WTC11 (cell line): ENCODE results near the gene LYSMD3. TPM values are rescaled to one million over a fixed set of nuclear protein-coding genes. Genes with fewer than 3 reads are reported as not detected.

Experiments
- ATAC-seq: fragments of 200-7000 bp; cut with Tn5 transposase; 2 replicates; pipeline ENCODE4 v1.10.0; 2021; ENCODE audit warnings: mild to moderate bottlenecking, moderate library complexity
- CTCF ChIA-PET: fragments of 300-600 bp; sonication (Branson Sonifier 250); formaldehyde crosslinking; loops from one replicate; lab custom pipeline; 2021; ENCODE audit warnings: antibody characterized with exemption; lab: Charles Lee
- POLR2A ChIA-PET: fragments of 350-600 bp; sonication (Branson Sonifier 250); formaldehyde crosslinking; loops from one replicate; lab custom pipeline; 2021; ENCODE audit warnings: antibody characterized with exemption; lab: Charles Lee
- DNase-seq: peaks from one replicate; pipeline ENCODE4 v3.0.0; 2021; ENCODE audit warnings: low spot score
- H3K27ac Mint-ChIP-seq: 2 replicates; pipeline ENCODE4 v1.8.0; 2021; ENCODE audit warnings: mixed read lengths
- H3K27me3 Mint-ChIP-seq: 2 replicates; pipeline ENCODE4 v1.8.0; 2021; ENCODE audit warnings: low read depth, mild to moderate bottlenecking, moderate library complexity, mixed read lengths
- H3K36me3 Mint-ChIP-seq: 2 replicates; pipeline ENCODE4 v1.8.0; 2021; ENCODE audit warnings: mixed read lengths
- H3K4me1 Mint-ChIP-seq: 2 replicates; pipeline ENCODE4 v1.8.0; 2022; ENCODE audit warnings: mixed read lengths
- H3K4me3 Mint-ChIP-seq: 2 replicates; pipeline ENCODE4 v1.8.0; 2021; ENCODE audit warnings: mild to moderate bottlenecking, moderate library complexity, mixed read lengths
- H3K9me3 Mint-ChIP-seq: 2 replicates; pipeline ENCODE4 v1.8.0; 2021; ENCODE audit warnings: mixed read lengths
- CTCF ChIP-seq: fragments of 200-600 bp; IDR thresholded peaks from 2 replicates; pipeline ENCODE4 v1.8.0; 2022; ENCODE audit warnings: antibody characterized with exemption
- E2F1 ChIP-seq: sonication (generic); formaldehyde crosslinking; IDR thresholded peaks from 2 replicates; pipeline ENCODE4 v1.8.0; 2022; ENCODE audit warnings: mild to moderate bottlenecking, missing genetic modification reagents
- EMX1 ChIP-seq: fragments of 250-450 bp; sonication (Bioruptor Pico); IDR thresholded peaks from 2 replicates; pipeline ENCODE4 v1.8.0; 2021; ENCODE audit warnings: mild to moderate bottlenecking
- FOXJ3 ChIP-seq: sonication (generic); formaldehyde crosslinking; IDR thresholded peaks from 2 replicates; pipeline ENCODE4 v1.9.0; 2021; ENCODE audit warnings: missing genetic modification reagents, mild to moderate bottlenecking, borderline replicate concordance
- HMGA2 ChIP-seq: fragments of 250-450 bp; sonication (Bioruptor Pico); IDR thresholded peaks from 2 replicates; pipeline ENCODE4 v1.4.0; 2021; ENCODE audit warnings: mild to moderate bottlenecking, moderate library complexity
- KAT7 ChIP-seq: sonication (generic); formaldehyde crosslinking; IDR thresholded peaks from 2 replicates; pipeline ENCODE4 v1.8.1; 2023; ENCODE audit warnings: missing genetic modification reagents, mild to moderate bottlenecking, borderline replicate concordance
- MAX ChIP-seq: sonication (generic); formaldehyde crosslinking; IDR thresholded peaks from 2 replicates; pipeline ENCODE4 v1.8.0; 2022; ENCODE audit warnings: mild to moderate bottlenecking, missing genetic modification reagents
- NR2C2 ChIP-seq: sonication (generic); formaldehyde crosslinking; IDR thresholded peaks from 2 replicates; pipeline ENCODE4 v1.8.0; 2022; ENCODE audit warnings: mild to moderate bottlenecking, missing genetic modification reagents
- SP1 ChIP-seq: sonication (generic); formaldehyde crosslinking; conservative IDR thresholded peaks from 2 replicates; pipeline ENCODE4 v1.8.1; 2022; ENCODE audit warnings: missing genetic modification reagents
- TCF7 ChIP-seq: sonication (generic); formaldehyde crosslinking; IDR thresholded peaks from 2 replicates; pipeline ENCODE4 v1.8.0; 2022; ENCODE audit warnings: mild to moderate bottlenecking, low read depth, missing genetic modification reagents, moderate library complexity
- TEAD1 ChIP-seq: sonication (generic); formaldehyde crosslinking; IDR thresholded peaks from 2 replicates; pipeline ENCODE4 v1.8.0; 2022; ENCODE audit warnings: mild to moderate bottlenecking, missing genetic modification reagents
- TP53 ChIP-seq: sonication (generic); formaldehyde crosslinking; IDR thresholded peaks from 2 replicates; pipeline ENCODE4 v1.8.1; 2023; ENCODE audit warnings: mild to moderate bottlenecking, missing genetic modification reagents
- ZNF281 ChIP-seq: sonication (generic); formaldehyde crosslinking; IDR thresholded peaks from 2 replicates; pipeline ENCODE4 v1.8.0; 2023; ENCODE audit warnings: mild to moderate bottlenecking, missing genetic modification reagents
- ZNF423 ChIP-seq: fragments of 250-450 bp; sonication (Bioruptor Pico); IDR thresholded peaks from 2 replicates; pipeline ENCODE4 v2.1.2; 2022; ENCODE audit warnings: mild to moderate bottlenecking, moderate library complexity
- total RNA-seq: library from RNA; stranded (reverse); gene quantifications from 3 replicates; pipeline ENCODE4 v1.2.3, GENCODE V29; 2021
- TF ChIP-seq, protein P1 (sequence below): fragments of 250-450 bp; sonication (Bioruptor Pico); IDR thresholded peaks from 2 replicates; pipeline ENCODE4 v1.8.0; 2021; ENCODE audit warnings: mild to moderate bottlenecking
- TF ChIP-seq, protein P2 (sequence below): sonication (generic); formaldehyde crosslinking; IDR thresholded peaks from 2 replicates; pipeline ENCODE4 v1.8.0; 2022; ENCODE audit warnings: mild to moderate bottlenecking, missing genetic modification reagents
- TF ChIP-seq, protein P3 (sequence below): sonication (generic); formaldehyde crosslinking; IDR thresholded peaks from 2 replicates; pipeline ENCODE4 v1.8.0; 2022; ENCODE audit warnings: mild to moderate bottlenecking, missing genetic modification reagents
- TF ChIP-seq, protein P4 (sequence below): fragments of 250-450 bp; sonication (Bioruptor Pico); conservative IDR thresholded peaks from 2 replicates; pipeline ENCODE4 v1.9.0; 2021; ENCODE audit warnings: mild to moderate bottlenecking

LYSMD3 gene
- total RNA-seq, 1 experiment from 2014 or later: 15.8 TPM

- TF ChIP-seq, protein P1, sequence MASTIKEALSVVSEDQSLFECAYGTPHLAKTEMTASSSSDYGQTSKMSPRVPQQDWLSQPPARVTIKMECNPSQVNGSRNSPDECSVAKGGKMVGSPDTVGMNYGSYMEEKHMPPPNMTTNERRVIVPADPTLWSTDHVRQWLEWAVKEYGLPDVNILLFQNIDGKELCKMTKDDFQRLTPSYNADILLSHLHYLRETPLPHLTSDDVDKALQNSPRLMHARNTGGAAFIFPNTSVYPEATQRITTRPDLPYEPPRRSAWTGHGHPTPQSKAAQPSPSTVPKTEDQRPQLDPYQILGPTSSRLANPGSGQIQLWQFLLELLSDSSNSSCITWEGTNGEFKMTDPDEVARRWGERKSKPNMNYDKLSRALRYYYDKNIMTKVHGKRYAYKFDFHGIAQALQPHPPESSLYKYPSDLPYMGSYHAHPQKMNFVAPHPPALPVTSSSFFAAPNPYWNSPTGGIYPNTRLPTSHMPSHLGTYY (CRISPR knock-in tag): no peak
- TF ChIP-seq, protein P2, sequence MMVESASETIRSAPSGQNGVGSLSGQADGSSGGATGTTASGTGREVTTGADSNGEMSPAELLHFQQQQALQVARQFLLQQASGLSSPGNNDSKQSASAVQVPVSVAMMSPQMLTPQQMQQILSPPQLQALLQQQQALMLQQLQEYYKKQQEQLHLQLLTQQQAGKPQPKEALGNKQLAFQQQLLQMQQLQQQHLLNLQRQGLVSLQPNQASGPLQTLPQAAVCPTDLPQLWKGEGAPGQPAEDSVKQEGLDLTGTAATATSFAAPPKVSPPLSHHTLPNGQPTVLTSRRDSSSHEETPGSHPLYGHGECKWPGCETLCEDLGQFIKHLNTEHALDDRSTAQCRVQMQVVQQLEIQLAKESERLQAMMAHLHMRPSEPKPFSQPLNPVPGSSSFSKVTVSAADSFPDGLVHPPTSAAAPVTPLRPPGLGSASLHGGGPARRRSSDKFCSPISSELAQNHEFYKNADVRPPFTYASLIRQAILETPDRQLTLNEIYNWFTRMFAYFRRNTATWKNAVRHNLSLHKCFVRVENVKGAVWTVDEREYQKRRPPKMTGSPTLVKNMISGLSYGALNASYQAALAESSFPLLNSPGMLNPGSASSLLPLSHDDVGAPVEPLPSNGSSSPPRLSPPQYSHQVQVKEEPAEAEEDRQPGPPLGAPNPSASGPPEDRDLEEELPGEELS (CRISPR knock-in tag): no peak
- TF ChIP-seq ZNF281: no peak
- TF ChIP-seq, protein P3, sequence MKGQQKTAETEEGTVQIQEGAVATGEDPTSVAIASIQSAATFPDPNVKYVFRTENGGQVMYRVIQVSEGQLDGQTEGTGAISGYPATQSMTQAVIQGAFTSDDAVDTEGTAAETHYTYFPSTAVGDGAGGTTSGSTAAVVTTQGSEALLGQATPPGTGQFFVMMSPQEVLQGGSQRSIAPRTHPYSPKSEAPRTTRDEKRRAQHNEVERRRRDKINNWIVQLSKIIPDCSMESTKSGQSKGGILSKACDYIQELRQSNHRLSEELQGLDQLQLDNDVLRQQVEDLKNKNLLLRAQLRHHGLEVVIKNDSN: no peak
- TF ChIP-seq EMX1 (CRISPR knock-in tag): no peak
- no peak for TF ChIP-seq KAT7
- TF ChIP-seq NR2C2 (CRISPR knock-in tag): no peak
- TF ChIP-seq FOXJ3 (CRISPR knock-in tag): no peak
- TF ChIP-seq E2F1: no peak
- no peak for TF ChIP-seq TP53 (CRISPR knock-in tag)
- TF ChIP-seq CTCF: no peak
- TF ChIP-seq, protein P4, sequence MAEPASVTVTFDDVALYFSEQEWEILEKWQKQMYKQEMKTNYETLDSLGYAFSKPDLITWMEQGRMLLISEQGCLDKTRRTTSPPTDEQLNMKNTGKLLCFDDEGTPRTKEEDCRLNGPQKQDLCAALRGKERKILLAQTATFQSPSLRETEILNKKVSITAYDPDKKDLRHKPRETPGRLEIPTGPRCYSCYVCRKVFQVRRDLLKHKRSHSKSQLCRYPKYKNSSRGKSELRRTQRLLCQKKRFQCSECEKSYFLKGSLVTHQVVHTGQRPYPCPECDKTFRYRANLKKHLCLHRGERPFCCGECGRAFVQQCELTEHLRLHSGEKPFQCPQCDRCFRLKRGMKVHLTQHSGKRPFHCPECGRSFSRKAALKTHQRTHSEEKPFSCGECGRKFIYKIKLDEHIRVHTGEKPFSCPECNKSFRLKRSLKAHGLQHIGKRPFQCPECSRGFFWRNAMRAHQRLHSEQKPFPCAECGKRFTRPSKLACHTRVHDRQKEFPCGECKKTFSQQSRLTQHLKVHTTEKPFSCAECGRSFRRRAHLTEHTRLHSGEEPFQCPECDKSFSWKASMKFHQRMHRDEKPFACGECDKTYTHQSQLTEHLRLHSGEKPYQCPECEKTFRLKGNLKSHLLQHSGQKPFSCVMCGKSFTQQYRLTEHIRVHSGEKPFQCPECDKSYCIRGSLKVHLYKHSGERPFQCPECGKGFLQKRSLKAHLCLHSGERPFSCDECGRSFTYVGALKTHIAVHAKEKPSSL: no peak
- no peak for TF ChIP-seq ZNF423
- TF ChIP-seq MAX (CRISPR knock-in tag): no peak
- TF ChIP-seq HMGA2: no peak
- no peak for TF ChIP-seq TEAD1
- TF ChIP-seq TCF7 (CRISPR knock-in tag): no peak
- no peak for TF ChIP-seq SP1
- POLR2A ChIA-PET: no interaction called here
- CTCF ChIA-PET: interaction anchor here (0.7 kb wide), 1 partner anchor 252 kb away, joined by 3 read pairs; no protein-coding TSS in a partner anchor
- H3K27ac Mint-ChIP-seq: no peak overlapping the region
- no peaks in the 10 kb centered on the region for H3K4me1 Mint-ChIP-seq
- H3K27me3 Mint-ChIP-seq: no peaks in the 10 kb centered on the region
- no peak overlapping the region for H3K4me3 Mint-ChIP-seq
- H3K36me3 Mint-ChIP-seq: peaks cover 45% of the 10 kb centered on the region
- H3K9me3 Mint-ChIP-seq: no peaks in the 10 kb centered on the region
- DNase-seq (no peak), ATAC-seq (no peak)
These were observed 35.3 kb downstream of the LYSMD3 start for GRCh38 chr5:90494043-90494442.
